ENCODE measurements around the gene UMAD1. TPM values are rescaled to one million over a fixed set of nuclear protein-coding genes. Genes with fewer than 3 reads are reported as not detected.

The UMAD1 gene
- total and polyA plus RNA-seq, 2 of the 4 experiments (the other 2 are of a cell fraction), result 5.2 to 8.4 TPM

GRCh38 chr7:7639421-7639820, 1.1 kb upstream of the UMAD1 start:
- no peak overlapping the region for H2AK9ac ChIP-seq (replicated peaks; ENCODE audit: low read depth, low read length, poor library complexity)
- peaks cover 13 to 21% of the 10 kb centered on the region in 2 experiments for H3K79me1 ChIP-seq (ENCODE audit: low read depth in 1 of 2, low read length in 2 of 2)
- H2BK120ac ChIP-seq (ENCODE audit: low read depth, low read length), result no peak overlapping the region
- peak overlapping the region; percentile 58; the same call in 1 of the 2 replicates for H3K9ac ChIP-seq (ENCODE audit: low read depth, low read length)
- no peaks in the 10 kb centered on the region for H3K27me3 ChIP-seq (ENCODE audit: control insufficient read depth, insufficient read depth, low read length)
- no peak overlapping the region for H3K18ac ChIP-seq (ENCODE audit: low read depth, low read length)
- dilution Hi-C loops (cut with HindIII; ENCODE audit: low sequenced_read_pairs, unreplicated experiment) (no loop called here), intact Hi-C loops (cut with micrococcal nuclease) (no loop called here), in situ Hi-C loops (cut with MboI; ENCODE audit: low sequenced_read_pairs) (no loop called here)
- no peaks in the 10 kb centered on the region for H3K9me3 ChIP-seq (ENCODE audit: control insufficient read depth, insufficient read depth, low read length)
- H2AFZ ChIP-seq (replicated peaks; ENCODE audit: low read length, poor library complexity), result peak overlapping the region; percentile 96
- ATAC-seq (ENCODE audit: low read depth) (no peak), DNase-seq (no peak)
- H3K9me1 ChIP-seq (ENCODE audit: insufficient read depth, low read length), result no peaks in the 10 kb centered on the region; the same call in 1 of the 2 replicates
- peak overlapping the region; percentile 18; the same call in 1 of the 2 replicates for H3K56ac ChIP-seq (ENCODE audit: extremely low read depth, insufficient read depth, low read length)
- no peak overlapping the region for H3K27ac ChIP-seq (ENCODE audit: insufficient read depth, low read length)
- H3K4me3 ChIP-seq (ENCODE audit: insufficient read depth, low read depth, low read length), result peak overlapping the region; percentile 78
- peak overlapping the region; percentile 56 for H3K4me2 ChIP-seq (ENCODE audit: low read depth, low read length)
- ChIA-PET POLR2A (ENCODE audit: unreplicated experiment) (no interaction called here), CTCF (no interaction called here)
- no peak overlapping the region for H2BK15ac ChIP-seq (ENCODE audit: low read depth, low read length)
- H4K5ac ChIP-seq (ENCODE audit: low read depth, low read length), result peak overlapping the region; percentile 36; the same call in 1 of the 2 replicates
- 0 out of 2 replicates have a peak overlapping the region, but pooled peaks have one; percentile 17 for H3K23ac ChIP-seq (ENCODE audit: low read depth, low read length)
- no peaks in the 10 kb centered on the region for H3K36me3 ChIP-seq (ENCODE audit: control insufficient read depth, insufficient read depth, low read length)
- no peak overlapping the region for H3K14ac ChIP-seq (replicated peaks; ENCODE audit: low read depth, low read length)
- no CpG with 5 or more reads among the region's 5 CpGs for WGBS, 2 experiments (ENCODE audit: extremely low coverage in 2 of 2, insufficient read length in 1 of 2)
- no peak overlapping the region for H3K4ac ChIP-seq (ENCODE audit: low read depth, low read length)
- H2AK5ac ChIP-seq (ENCODE audit: low read depth, low read length), result no peak overlapping the region
- TF ChIP-seq SMC3 (IDR thresholded peaks at IDR 0.05; ENCODE audit: low read depth, low read length) (no peak), MAZ (IDR thresholded peaks at IDR 0.05; ENCODE audit: borderline replicate concordance, low read depth, low read length) (no peak)
- H4K8ac ChIP-seq (ENCODE audit: low read depth in 2 of 2, low read length in 2 of 2), result peak overlapping the region; percentile 49 to 53; a peak in 2 of 4 replicates
- H2BK5ac ChIP-seq (ENCODE audit: low read depth, low read length, poor library complexity, severe bottlenecking), result no peak overlapping the region
- H4K91ac ChIP-seq (ENCODE audit: insufficient read depth, low read depth, low read length), result no peak overlapping the region
- BruUV-seq (replicated peaks), result TSS peak; percentile 62
- H2BK20ac ChIP-seq (ENCODE audit: low read depth, low read length), result no peak overlapping the region
- no peaks in the 10 kb centered on the region for H3K4me1 ChIP-seq (ENCODE audit: control insufficient read depth, insufficient read depth, low read length)
- no peaks in the 10 kb centered on the region for H4K20me1 ChIP-seq (ENCODE audit: insufficient read depth, low read length)
